ENCODE results near the gene CCDC142. TPM values are rescaled to one million over a fixed set of nuclear protein-coding genes. Genes with fewer than 3 reads are reported as not detected.
A peak's percentile ranks its signal among the peaks of the same experiment; 100 is the strongest.

The CCDC142 gene
- total RNA-seq, 1 experiment from 2014 or later, result 47.7 TPM

- Histone ChIP-seq H2AFZ (ENCODE audit: low read length) (no peak overlapping the region), H3K9me2 (replicated peaks; ENCODE audit: insufficient read depth, low read length) (no peaks in the 10 kb centered on the region), H3K4me2 (ENCODE audit: low read depth, low read length, poor library complexity, severe bottlenecking) (no peak overlapping the region), H3K36me3 (ENCODE audit: insufficient read depth, low read length) (no peaks in the 10 kb centered on the region), H3K27ac (ENCODE audit: low read length) (no peak overlapping the region), H3K79me2 (ENCODE audit: low read length) (no peaks in the 10 kb centered on the region), H3K4me1 (ENCODE audit: low read length) (peaks cover 5% of the 10 kb centered on the region), H3K4me3 (ENCODE audit: low read length) (no peak overlapping the region), H4K20me1 (ENCODE audit: insufficient read depth, low read depth, low read length) (no peaks in the 10 kb centered on the region), H3K27me3 (ENCODE audit: low read length) (no peaks in the 10 kb centered on the region), H3K9me3 (ENCODE audit: low read length) (no peaks in the 10 kb centered on the region), H3K9ac (ENCODE audit: low read length) (no peak overlapping the region)
- DNase-seq, result no peak
Measured at GRCh38 chr2:74515981-74516633, 33.3 kb upstream of the CCDC142 start.

GRCh38 chr2:74515271-74515980 lies 32.6 kb upstream of the CCDC142 start:
- no peaks in the 10 kb centered on the region for H3K27me3 ChIP-seq (ENCODE audit: low read length)
- H3K79me2 ChIP-seq (ENCODE audit: low read length), result no peaks in the 10 kb centered on the region
- no peak overlapping the region for H3K4me2 ChIP-seq (ENCODE audit: low read depth, low read length, poor library complexity, severe bottlenecking)
- no peak overlapping the region for H3K9ac ChIP-seq (ENCODE audit: low read length)
- H4K20me1 ChIP-seq (ENCODE audit: insufficient read depth, low read depth, low read length), result no peaks in the 10 kb centered on the region
- H3K9me3 ChIP-seq (ENCODE audit: low read length), result no peaks in the 10 kb centered on the region
- no peak for DNase-seq
- no peak overlapping the region for H3K27ac ChIP-seq (ENCODE audit: low read length)
- H3K36me3 ChIP-seq (ENCODE audit: insufficient read depth, low read length), result no peaks in the 10 kb centered on the region
- H3K4me1 ChIP-seq (ENCODE audit: low read length), result peaks cover 5% of the 10 kb centered on the region
- no peak overlapping the region for H2AFZ ChIP-seq (ENCODE audit: low read length)
- no peaks in the 10 kb centered on the region for H3K9me2 ChIP-seq (replicated peaks; ENCODE audit: insufficient read depth, low read length)
- H3K4me3 ChIP-seq (ENCODE audit: low read length), result no peak overlapping the region

- Histone ChIP-seq H3K27me3 (ENCODE audit: low read length) (no peaks in the 10 kb centered on the region), H3K4me2 (ENCODE audit: low read depth, low read length, poor library complexity, severe bottlenecking) (peak within 1 kb of the TSS; percentile 27), H3K9me3 (ENCODE audit: low read length) (no peaks in the 10 kb centered on the region), H4K20me1 (ENCODE audit: insufficient read depth, low read depth, low read length) (no peaks in the 10 kb centered on the region), H2AFZ (ENCODE audit: low read length) (no peak within 1 kb of the TSS), H3K4me3 (ENCODE audit: low read length) (no peak within 1 kb of the TSS), H3K9me2 (replicated peaks; ENCODE audit: insufficient read depth, low read length) (no peaks in the 10 kb centered on the region), H3K27ac (ENCODE audit: low read length) (no peak within 1 kb of the TSS), H3K9ac (ENCODE audit: low read length) (no peak within 1 kb of the TSS), H3K79me2 (ENCODE audit: low read length) (no peaks in the 10 kb centered on the region), H3K4me1 (ENCODE audit: low read length) (peaks cover 5% of the 10 kb centered on the region), H3K36me3 (ENCODE audit: insufficient read depth, low read length) (no peaks in the 10 kb centered on the region)
- DNase-seq, result no peak
Measured at GRCh38 chr2:74514368-74515270, 31.8 kb upstream of the CCDC142 start, which contains the start of gene TLX2. TSS of gene TLX2 (plus strand) at chr2:74514450. CDS start at chr2:74514807, 357 bp downstream.

- Histone ChIP-seq H2AFZ (ENCODE audit: low read length) (no peak overlapping the region), H3K9me3 (ENCODE audit: low read length) (no peaks in the 10 kb centered on the region), H3K27me3 (ENCODE audit: low read length) (no peaks in the 10 kb centered on the region), H3K36me3 (ENCODE audit: insufficient read depth, low read length) (no peaks in the 10 kb centered on the region), H3K9me2 (replicated peaks; ENCODE audit: insufficient read depth, low read length) (no peaks in the 10 kb centered on the region), H3K79me2 (ENCODE audit: low read length) (no peaks in the 10 kb centered on the region), H3K27ac (ENCODE audit: low read length) (no peak overlapping the region), H4K20me1 (ENCODE audit: insufficient read depth, low read depth, low read length) (no peaks in the 10 kb centered on the region), H3K4me3 (ENCODE audit: low read length) (no peak overlapping the region), H3K4me1 (ENCODE audit: low read length) (peaks cover 5% of the 10 kb centered on the region), H3K9ac (ENCODE audit: low read length) (no peak overlapping the region), H3K4me2 (ENCODE audit: low read depth, low read length, poor library complexity, severe bottlenecking) (peak overlapping the region; percentile 27)
- no peak for DNase-seq
Measured at GRCh38 chr2:74513605-74514367, 31.0 kb upstream of the CCDC142 start.

- Histone ChIP-seq H3K4me2 (ENCODE audit: low read depth, low read length, poor library complexity, severe bottlenecking) (no peak overlapping the region), H3K4me3 (ENCODE audit: low read length) (no peak overlapping the region), H3K4me1 (ENCODE audit: low read length) (peaks cover 11% of the 10 kb centered on the region), H3K27ac (ENCODE audit: low read length) (no peak overlapping the region), H3K27me3 (ENCODE audit: low read length) (no peaks in the 10 kb centered on the region), H3K36me3 (ENCODE audit: insufficient read depth, low read length) (no peaks in the 10 kb centered on the region), H3K9me3 (ENCODE audit: low read length) (no peaks in the 10 kb centered on the region), H2AFZ (ENCODE audit: low read length) (no peak overlapping the region), H3K9me2 (replicated peaks; ENCODE audit: insufficient read depth, low read length) (no peaks in the 10 kb centered on the region), H3K9ac (ENCODE audit: low read length) (no peak overlapping the region), H3K79me2 (ENCODE audit: low read length) (no peaks in the 10 kb centered on the region), H4K20me1 (ENCODE audit: insufficient read depth, low read depth, low read length) (no peaks in the 10 kb centered on the region)
- DNase-seq, result no peak
Measured at GRCh38 chr2:74512744-74513604, 30.2 kb upstream of the CCDC142 start.

- Histone ChIP-seq H2AFZ (ENCODE audit: low read length) (0 out of 2 replicates have a peak overlapping the region, but pooled peaks have one; percentile 22), H3K36me3 (ENCODE audit: insufficient read depth, low read length) (no peaks in the 10 kb centered on the region), H3K4me3 (ENCODE audit: low read length) (no peak overlapping the region), H3K4me1 (ENCODE audit: low read length) (peaks cover 18% of the 10 kb centered on the region), H3K27me3 (ENCODE audit: low read length) (no peaks in the 10 kb centered on the region), H3K27ac (ENCODE audit: low read length) (no peak overlapping the region), H3K4me2 (ENCODE audit: low read depth, low read length, poor library complexity, severe bottlenecking) (no peak overlapping the region), H3K79me2 (ENCODE audit: low read length) (peaks cover 7% of the 10 kb centered on the region), H3K9ac (ENCODE audit: low read length) (no peak overlapping the region), H3K9me3 (ENCODE audit: low read length) (no peaks in the 10 kb centered on the region), H3K9me2 (replicated peaks; ENCODE audit: insufficient read depth, low read length) (no peaks in the 10 kb centered on the region), H4K20me1 (ENCODE audit: insufficient read depth, low read depth, low read length) (no peaks in the 10 kb centered on the region)
- DNase-seq, result no peak
Measured at GRCh38 chr2:74511104-74511989, 28.5 kb upstream of the CCDC142 start.

Measured in Karpas-422 (cell line).